HepG2 (cell line): Measurements from ENCODE around the gene H1-8.
"Not testable (repeated sequence)": the region's sequence is repeated elsewhere in the genome, so short reads cannot be mapped to it uniquely, and the experiment has no call there.

ENCODE experiments used
- BCLAF1 ChIP-seq: fragments of 450-650 bp; IDR thresholded peaks from 2 replicates; pipeline ENCODE4 v1.6.1; 2017; ENCODE audit warnings: mild to moderate bottlenecking
- CTCF ChIP-seq: sonication (generic); formaldehyde crosslinking; IDR thresholded peaks from 2 replicates; pipeline ENCODE4 v1.5.0; 2020; ENCODE audit warnings: mild to moderate bottlenecking, missing genetic modification reagents, moderate library complexity
- MTA1 ChIP-seq: sonication (generic); formaldehyde crosslinking; IDR thresholded peaks from 2 replicates; pipeline ENCODE4 v1.4.0; 2020; ENCODE audit warnings: missing genetic modification reagents, mild to moderate bottlenecking, borderline replicate concordance
- PRDM15 ChIP-seq: sonication (generic); formaldehyde crosslinking; IDR thresholded peaks from 2 replicates; pipeline ENCODE4 v1.4.0; 2020; ENCODE audit warnings: missing genetic modification reagents
- RBM39 ChIP-seq: fragments of 200-400 bp; formaldehyde crosslinking; IDR thresholded peaks from one replicate; pipeline ENCODE4 v1.6.1; 2018; ENCODE audit warnings: antibody characterized with exemption, mild to moderate bottlenecking, low read depth, low read length; ENCODE audit not compliant: poor library complexity, severe bottlenecking
- ZBTB1 ChIP-seq: sonication (generic); formaldehyde crosslinking; IDR thresholded peaks from 2 replicates; pipeline ENCODE4 v1.4.0; 2020; ENCODE audit warnings: missing genetic modification reagents, borderline replicate concordance
- ZNF274 ChIP-seq: sonication (generic); formaldehyde crosslinking; IDR thresholded peaks from 2 replicates; pipeline ENCODE4 v1.5.1; 2020; ENCODE audit warnings: mild to moderate bottlenecking, missing genetic modification reagents

GRCh38 chr3:129497876-129498275 is 45.1 kb upstream of the H1-8 start:
- not testable (repeated sequence) for TF ChIP-seq ZNF274 (CRISPR knock-in tag); RBM39; PRDM15 (CRISPR knock-in tag); ZBTB1; BCLAF1; MTA1 (CRISPR knock-in tag); CTCF (CRISPR knock-in tag)
